Peyer's patch (tissue), 4 donors: Measurements from ENCODE around the gene FIGNL1.

Experiments
- POLR2A ChIP-seq, 2 donors: fragments of 450-650 bp; IDR thresholded peaks; one replicate each; pipeline ENCODE4 v1.5.1; 2017; ENCODE audit warnings: antibody characterized with exemption in 2 of 2, mild to moderate bottlenecking in 2 of 2, moderate library complexity in 2 of 2
- TF ChIP-seq, protein P1 (sequence below), 6 experiments: fragments of 450-650 bp in 4 of 6; fragments of 200-600 bp in 2 of 6; sonication (generic) in 1 of 6; IDR thresholded peaks; one replicate each; pipeline ENCODE4 v1.5.1; 2017 to 2019; ENCODE audit warnings: antibody characterized with exemption in 6 of 6, mild to moderate bottlenecking in 3 of 6, moderate library complexity in 1 of 6

GRCh38 chr7:50481867-50482266 lies 31.7 kb upstream of the FIGNL1 start:
- TF ChIP-seq, protein P1, sequence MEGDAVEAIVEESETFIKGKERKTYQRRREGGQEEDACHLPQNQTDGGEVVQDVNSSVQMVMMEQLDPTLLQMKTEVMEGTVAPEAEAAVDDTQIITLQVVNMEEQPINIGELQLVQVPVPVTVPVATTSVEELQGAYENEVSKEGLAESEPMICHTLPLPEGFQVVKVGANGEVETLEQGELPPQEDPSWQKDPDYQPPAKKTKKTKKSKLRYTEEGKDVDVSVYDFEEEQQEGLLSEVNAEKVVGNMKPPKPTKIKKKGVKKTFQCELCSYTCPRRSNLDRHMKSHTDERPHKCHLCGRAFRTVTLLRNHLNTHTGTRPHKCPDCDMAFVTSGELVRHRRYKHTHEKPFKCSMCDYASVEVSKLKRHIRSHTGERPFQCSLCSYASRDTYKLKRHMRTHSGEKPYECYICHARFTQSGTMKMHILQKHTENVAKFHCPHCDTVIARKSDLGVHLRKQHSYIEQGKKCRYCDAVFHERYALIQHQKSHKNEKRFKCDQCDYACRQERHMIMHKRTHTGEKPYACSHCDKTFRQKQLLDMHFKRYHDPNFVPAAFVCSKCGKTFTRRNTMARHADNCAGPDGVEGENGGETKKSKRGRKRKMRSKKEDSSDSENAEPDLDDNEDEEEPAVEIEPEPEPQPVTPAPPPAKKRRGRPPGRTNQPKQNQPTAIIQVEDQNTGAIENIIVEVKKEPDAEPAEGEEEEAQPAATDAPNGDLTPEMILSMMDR (IDR thresholded peaks at IDR 0.05) = no peak
- TF ChIP-seq POLR2A (IDR thresholded peaks at IDR 0.05) = no peak
